HepG2 (cell line): ENCODE data around the gene UGGT1. TPM values are rescaled to one million over a fixed set of nuclear protein-coding genes. Genes with fewer than 3 reads are reported as not detected.
A peak's percentile ranks its signal among the peaks of the same experiment; 100 is the strongest.

ENCODE experiments used
- DNMT1 ChIP-seq: sonication (generic); formaldehyde crosslinking; IDR thresholded peaks from 2 replicates; pipeline ENCODE4 v1.5.1; 2020; ENCODE audit warnings: mild to moderate bottlenecking, missing genetic modification reagents
- FOXO4 ChIP-seq: sonication (generic); formaldehyde crosslinking; conservative IDR thresholded peaks from 2 replicates; pipeline ENCODE4 v1.8.1; 2023; ENCODE audit warnings: missing genetic modification reagents
- ISX ChIP-seq: sonication (generic); formaldehyde crosslinking; conservative IDR thresholded peaks from 2 replicates; pipeline ENCODE4 v1.5.0; 2020; ENCODE audit warnings: missing genetic modification reagents
- KAT8 ChIP-seq: IDR thresholded peaks from 2 replicates; pipeline ENCODE4 v1.6.1; 2016; ENCODE audit warnings: missing genetic modification reagents, missing compliant biosample characterization
- MED8 ChIP-seq: sonication (generic); formaldehyde crosslinking; IDR thresholded peaks from 2 replicates; pipeline ENCODE4 v1.8.1; 2023; ENCODE audit warnings: mild to moderate bottlenecking, missing genetic modification reagents; ENCODE audit not compliant: insufficient replicate concordance
- SMAD1 ChIP-seq: sonication (generic); formaldehyde crosslinking; IDR thresholded peaks from 2 replicates; pipeline ENCODE4 v1.4.0; 2020; ENCODE audit warnings: missing genetic modification reagents, low read depth, mild to moderate bottlenecking, borderline replicate concordance
- SP2 ChIP-seq: sonication (generic); formaldehyde crosslinking; IDR thresholded peaks from 2 replicates; pipeline ENCODE4 v1.5.1; 2020; ENCODE audit warnings: mild to moderate bottlenecking, missing genetic modification reagents
- TAF1 ChIP-seq: sonication (generic); formaldehyde crosslinking; IDR thresholded peaks from 2 replicates; pipeline ENCODE4 v1.4.0; 2020; ENCODE audit warnings: missing genetic modification reagents
- THYN1 ChIP-seq: sonication (generic); formaldehyde crosslinking; IDR thresholded peaks from 2 replicates; pipeline ENCODE4 v1.8.1; 2023; ENCODE audit warnings: low read depth, mild to moderate bottlenecking, moderate library complexity, missing genetic modification reagents, borderline replicate concordance
- ZBTB40 ChIP-seq, 2 experiments: fragments of 450-650 bp in 1 of 2; sonication (generic) in 1 of 2; formaldehyde crosslinking in 1 of 2; IDR thresholded peaks; 2 replicates each; pipeline versions ENCODE4 v1.6.1 to v1.8.0; 2016 to 2022; ENCODE audit warnings: antibody characterized with exemption in 1 of 2, mild to moderate bottlenecking in 1 of 2, missing genetic modification reagents in 1 of 2
- ZMAT3 ChIP-seq: sonication (generic); formaldehyde crosslinking; conservative IDR thresholded peaks from 2 replicates; pipeline ENCODE4 v1.7.0; 2021; ENCODE audit warnings: missing genetic modification reagents
- ZNF12 ChIP-seq: sonication (generic); formaldehyde crosslinking; IDR thresholded peaks from 2 replicates; pipeline ENCODE4 v1.5.0; 2020; ENCODE audit warnings: missing genetic modification reagents
- ZNF260 ChIP-seq: sonication (generic); formaldehyde crosslinking; IDR thresholded peaks from 2 replicates; pipeline ENCODE4 v1.4.0; 2020; ENCODE audit warnings: missing genetic modification reagents, low read depth, mild to moderate bottlenecking, borderline replicate concordance
- ZNF510 ChIP-seq: sonication (generic); formaldehyde crosslinking; IDR thresholded peaks from 2 replicates; pipeline ENCODE4 v1.4.0; 2020; ENCODE audit warnings: low read depth, mild to moderate bottlenecking, missing genetic modification reagents
- ZNF607 ChIP-seq: sonication (generic); formaldehyde crosslinking; IDR thresholded peaks from 2 replicates; pipeline ENCODE4 v1.5.1; 2020; ENCODE audit warnings: missing genetic modification reagents, mild to moderate bottlenecking, borderline replicate concordance
- ZNF761 ChIP-seq: sonication (generic); formaldehyde crosslinking; conservative IDR thresholded peaks from 2 replicates; pipeline ENCODE4 v1.4.0; 2020; ENCODE audit warnings: mild to moderate bottlenecking, missing genetic modification reagents
- polyA plus RNA-seq, 8 experiments: library from polyadenylated mRNA; depleted of rRNA in 3 of 8; stranded (reverse) in 7 of 8; unstranded in 1 of 8; fragments of >200 nt; fragmentation: Illumina TruSeq in 4 of 8; extraction: Trizol in 4 of 8; gene quantifications; 2 replicates each; pipeline versions ENCODE4 v1.2.1 to v1.2.3, GENCODE V29; 2011 to 2016; ENCODE audit warnings: low read depth in 4 of 8, missing spikeins in 1 of 8, mixed read lengths in 1 of 8; ENCODE audit not compliant: insufficient read depth in 1 of 8
- total RNA-seq, 5 experiments: library from RNA; depleted of rRNA; stranded (reverse); fragments of >200 nt; fragmentation: Illumina TruSeq; extraction: Trizol; gene quantifications; 2 replicates each; pipeline ENCODE4 v1.2.3, GENCODE V29; 2016; ENCODE audit warnings: low read depth in 1 of 5
- TF ChIP-seq, protein P1 (sequence below): IDR thresholded peaks from 2 replicates; pipeline ENCODE4 v1.6.1; 2018; ENCODE audit warnings: missing genetic modification reagents, mild to moderate bottlenecking, missing compliant biosample characterization

Gene UGGT1
- total and polyA plus RNA-seq, 2 of the 13 experiments (the other 11 are each of a cell fraction or from before 2014, with no cell fraction given) = 35.8 to 83.2 TPM

- TF ChIP-seq ZBTB40 (IDR thresholded peaks at IDR 0.05) (no peak), ZBTB40 (CRISPR knock-in tag; IDR thresholded peaks at IDR 0.05) (no peak; the same call in 1 of the 2 replicates), ZNF607 (CRISPR knock-in tag) (no peak), ZNF12 (CRISPR knock-in tag) (no peak), MED8 (CRISPR knock-in tag) (peak; percentile 87), ZNF260 (CRISPR knock-in tag) (no peak), ZNF510 (peak; percentile 61; the same call in 1 of the 2 replicates), ISX (CRISPR knock-in tag) (no peak), SMAD1 (peak; percentile 27; the same call in 1 of the 2 replicates), TAF1 (CRISPR knock-in tag) (peak; percentile 73), SP2 (CRISPR knock-in tag) (no peak), THYN1 (peak; percentile 52; the same call in 1 of the 2 replicates), FOXO4 (CRISPR knock-in tag) (no peak), KAT8 (peak; percentile 84; the same call in 1 of the 2 replicates), ZMAT3 (CRISPR knock-in tag) (peak; percentile 80), DNMT1 (peak; percentile 86), ZNF761 (CRISPR knock-in tag) (peak; percentile 90)
- TF ChIP-seq, protein P1, sequence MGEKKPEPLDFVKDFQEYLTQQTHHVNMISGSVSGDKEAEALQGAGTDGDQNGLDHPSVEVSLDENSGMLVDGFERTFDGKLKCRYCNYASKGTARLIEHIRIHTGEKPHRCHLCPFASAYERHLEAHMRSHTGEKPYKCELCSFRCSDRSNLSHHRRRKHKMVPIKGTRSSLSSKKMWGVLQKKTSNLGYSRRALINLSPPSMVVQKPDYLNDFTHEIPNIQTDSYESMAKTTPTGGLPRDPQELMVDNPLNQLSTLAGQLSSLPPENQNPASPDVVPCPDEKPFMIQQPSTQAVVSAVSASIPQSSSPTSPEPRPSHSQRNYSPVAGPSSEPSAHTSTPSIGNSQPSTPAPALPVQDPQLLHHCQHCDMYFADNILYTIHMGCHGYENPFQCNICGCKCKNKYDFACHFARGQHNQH = peak; percentile 69; the same call in 1 of the 2 replicates
Observed at GRCh38 chr2:128232965-128233789, 142.2 kb downstream of the UGGT1 start (continued).
